K562 (cell line): ENCODE data around the gene PTBP2. TPM values are rescaled to one million over a fixed set of nuclear protein-coding genes. Genes with fewer than 3 reads are reported as not detected.

Experiments used
- ATF6 ChIP-seq: sonication (generic); formaldehyde crosslinking; IDR thresholded peaks from 2 replicates; pipeline ENCODE4 v1.4.0; 2020; ENCODE audit warnings: mild to moderate bottlenecking, missing genetic modification reagents
- BRF2 ChIP-seq: IDR thresholded peaks from 3 replicates; pipeline ENCODE4 v1.6.1; 2011; ENCODE audit warnings: borderline replicate concordance, mild to moderate bottlenecking; ENCODE audit not compliant: insufficient read length, insufficient read depth
- FOXK2 ChIP-seq, 2 experiments: fragments of 450-650 bp; IDR thresholded peaks in 1 of 2; conservative IDR thresholded peaks in 1 of 2; 2 replicates each; pipeline ENCODE4 v1.6.1; 2016; ENCODE audit warnings: low read depth in 2 of 2, mild to moderate bottlenecking in 1 of 2
- GTF2E2 ChIP-seq: fragments of 200-800 bp; sonication (Bioruptor generic); IDR thresholded peaks from 2 replicates; pipeline ENCODE4 v1.6.1; 2016; ENCODE audit warnings: missing genetic modification characterization, missing compliant biosample characterization
- GTF3C2 ChIP-seq: IDR thresholded peaks from 3 replicates; pipeline ENCODE4 v1.6.1; 2011; ENCODE audit warnings: borderline replicate concordance, mild to moderate bottlenecking, moderate library complexity; ENCODE audit not compliant: insufficient read length; ENCODE audit errors: extremely low read depth
- MIER1 ChIP-seq: fragments of 450-650 bp; IDR thresholded peaks from 2 replicates; pipeline ENCODE4 v1.6.1; 2016; ENCODE audit warnings: antibody characterized with exemption, mild to moderate bottlenecking, low read depth
- PBX2 ChIP-seq, 2 experiments: IDR thresholded peaks in 1 of 2; conservative IDR thresholded peaks in 1 of 2; 2 replicates each; pipeline ENCODE4 v1.6.1; 2016; ENCODE audit warnings: low read depth in 2 of 2, mild to moderate bottlenecking in 1 of 2, missing compliant biosample characterization in 1 of 2, missing genetic modification characterization in 1 of 2, moderate library complexity in 1 of 2
- RHOXF2B ChIP-seq: fragments of 250-450 bp; sonication (Bioruptor Pico); conservative IDR thresholded peaks from 2 replicates; pipeline ENCODE4 v1.5.1; 2021
- SMAD4 ChIP-seq: fragments of 250-450 bp; sonication (Bioruptor Pico); conservative IDR thresholded peaks from 2 replicates; pipeline ENCODE4 v1.8.0; 2021; ENCODE audit warnings: inconsistent platforms, mild to moderate bottlenecking, moderate library complexity
- STAT5B ChIP-seq: fragments of 250-450 bp; sonication (Bioruptor Pico); IDR thresholded peaks from 2 replicates; pipeline ENCODE4 v1.8.0; 2021; ENCODE audit warnings: mild to moderate bottlenecking, inconsistent platforms
- ZBTB2 ChIP-seq: fragments of 450-650 bp; IDR thresholded peaks from 2 replicates; pipeline ENCODE4 v1.6.1; 2016; ENCODE audit warnings: antibody characterized with exemption
- ZKSCAN8 ChIP-seq: fragments of 200-800 bp; sonication (Bioruptor generic); IDR thresholded peaks from 2 replicates; pipeline ENCODE4 v1.6.1; 2016; ENCODE audit warnings: missing genetic modification characterization, missing compliant biosample characterization
- ZNF512 ChIP-seq: IDR thresholded peaks from 2 replicates; pipeline ENCODE4 v1.6.1; 2016; ENCODE audit warnings: missing genetic modification characterization, missing compliant biosample characterization
- polyA plus RNA-seq, 8 experiments: library from polyadenylated mRNA; depleted of rRNA in 4 of 8; stranded (reverse) in 5 of 8; unstranded in 3 of 8; fragments of >200 nt; fragmentation: Nextera tagmentation in 2 of 8; fragmentation: Illumina TruSeq in 1 of 8; extraction: Ambion mirVana in 2 of 8; extraction: Trizol in 1 of 8; gene quantifications; 2 replicates each; pipeline versions ENCODE4 v1.2.1 to v1.2.3, GENCODE V29; 2011 to 2014; ENCODE audit warnings: inconsistent platforms in 1 of 8, missing spikeins in 1 of 8
- total RNA-seq, 7 experiments: library from RNA; depleted of rRNA in 6 of 7; stranded (reverse); fragments of >200 nt in 6 of 7; fragmentation: Illumina TruSeq in 2 of 7; extraction: Trizol in 2 of 7; gene quantifications; 2 replicates each; pipeline versions ENCODE4 v1.2.1 to v1.2.3, GENCODE V29; 2011 to 2021; ENCODE audit warnings: low replicate concordance in 1 of 7

Gene PTBP2
- total and polyA plus RNA-seq, 9 of the 15 experiments (the other 6 are each of a cell fraction or from before 2014, with no cell fraction given): 9.8 to 30.6 (median 19.0) TPM

- no peak for TF ChIP-seq PBX2 (CRISPR knock-in tag; IDR thresholded peaks at IDR 0.05; ENCODE audit: low read depth)
- no peak for TF ChIP-seq PBX2 (tag; conservative IDR thresholded peaks at IDR 0.05; ENCODE audit: low read depth)
- no peak for TF ChIP-seq ZKSCAN8 (CRISPR knock-in tag)
- TF ChIP-seq GTF3C2: no peak
- TF ChIP-seq ATF6: no peak
- TF ChIP-seq ZNF512 (tag): no peak
- TF ChIP-seq MIER1: no peak
- no peak for TF ChIP-seq STAT5B (CRISPR knock-in tag)
- peak; percentile 59; the same call in 1 of the 2 replicates for TF ChIP-seq GTF2E2 (tag)
- TF ChIP-seq RHOXF2B (CRISPR knock-in tag): no peak
- no peak for TF ChIP-seq BRF2
- no peak for TF ChIP-seq FOXK2 (conservative IDR thresholded peaks at IDR 0.05 in 1 of 2, IDR thresholded peaks at IDR 0.05 in 1 of 2; ENCODE audit: low read depth in 2 of 2)
- 0 out of 2 replicates have a peak, but pooled peaks have one; percentile 48 for TF ChIP-seq SMAD4
- TF ChIP-seq ZBTB2: no peak
These were observed at the start of gene PTBP2 (continued) for GRCh38 chr1:96721416-96722160.
